ENCODE measurements around the gene ADGRG7.

ADGRG7 gene

GRCh38 chr3:100698736-100699135, 89.3 kb downstream of the ADGRG7 start:
- DNase-seq (ENCODE audit: low spot score), result no peak

- DNase-seq (ENCODE audit: low spot score), result no peak
These were observed 91.3 kb downstream of the ADGRG7 start for GRCh38 chr3:100700708-100701107.

- no peak for DNase-seq (ENCODE audit: low spot score)
These were observed 92.9 kb downstream of the ADGRG7 start for GRCh38 chr3:100702082-100702979.

GRCh38 chr3:100702980-100703345, 93.6 kb downstream of the ADGRG7 start:
- DNase-seq (ENCODE audit: low spot score), result no peak

- DNase-seq (ENCODE audit: low spot score), result no peak
These were observed 94.5 kb downstream of the ADGRG7 start for GRCh38 chr3:100703865-100704264.

- DNase-seq (ENCODE audit: low spot score), result no peak
These were observed 97.0 kb downstream of the ADGRG7 start for GRCh38 chr3:100706365-100706764.

GRCh38 chr3:100708644-100708988, 99.2 kb downstream of the ADGRG7 start:
- DNase-seq (ENCODE audit: low spot score), result no peak

GRCh38 chr3:100708989-100709841, 99.8 kb downstream of the ADGRG7 start, which contains the start of gene TFG:
TSS of gene TFG (plus strand) at chr3:100709494. CDS start at chr3:100713686, 4,192 bp downstream.
- peak; percentile 98 for DNase-seq (ENCODE audit: low spot score)

- peak; percentile 7 for DNase-seq (ENCODE audit: low spot score)
These were observed 100.5 kb downstream of the ADGRG7 start for GRCh38 chr3:100709842-100710260.

- no peak for DNase-seq (ENCODE audit: low spot score)
These were observed 101.0 kb downstream of the ADGRG7 start for GRCh38 chr3:100710261-100710968.

GRCh38 chr3:100715176-100715575, 105.8 kb downstream of the ADGRG7 start:
- no peak for DNase-seq (ENCODE audit: low spot score)

- DNase-seq (ENCODE audit: low spot score), result no peak
These were observed 107.7 kb downstream of the ADGRG7 start for GRCh38 chr3:100717063-100717462.

- no peak for DNase-seq (ENCODE audit: low spot score)
These were observed 108.5 kb downstream of the ADGRG7 start for GRCh38 chr3:100717637-100718487.

GRCh38 chr3:100719136-100719535, 109.7 kb downstream of the ADGRG7 start:
- no peak for DNase-seq (ENCODE audit: low spot score)

- DNase-seq (ENCODE audit: low spot score), result no peak
These were observed 111.0 kb downstream of the ADGRG7 start for GRCh38 chr3:100720426-100720825.

- no peak for DNase-seq (ENCODE audit: low spot score)
These were observed 116.6 kb downstream of the ADGRG7 start for GRCh38 chr3:100725935-100726513.

- no peak for DNase-seq (ENCODE audit: low spot score)
These were observed 117.3 kb downstream of the ADGRG7 start for GRCh38 chr3:100726706-100727105.

GRCh38 chr3:100730524-100730923, 121.1 kb downstream of the ADGRG7 start:
- DNase-seq (ENCODE audit: low spot score), result no peak

- DNase-seq (ENCODE audit: low spot score), result no peak
These were observed 123.0 kb downstream of the ADGRG7 start for GRCh38 chr3:100732435-100732834.

GRCh38 chr3:100737334-100737733, 127.9 kb downstream of the ADGRG7 start:
- no peak for DNase-seq (ENCODE audit: low spot score)

GRCh38 chr3:100740207-100740606, 130.8 kb downstream of the ADGRG7 start:
- DNase-seq (ENCODE audit: low spot score), result no peak
